IPS DF 4.7 (cell line): ENCODE measurements around the gene NR5A2.

Experiments used
- DNase-seq: peaks from one replicate; pipeline ENCODE4 v3.0.0-alpha.2; 2013; ENCODE audit warnings: low spot score; ENCODE audit errors: extremely low read depth

The NR5A2 gene

DNA sequence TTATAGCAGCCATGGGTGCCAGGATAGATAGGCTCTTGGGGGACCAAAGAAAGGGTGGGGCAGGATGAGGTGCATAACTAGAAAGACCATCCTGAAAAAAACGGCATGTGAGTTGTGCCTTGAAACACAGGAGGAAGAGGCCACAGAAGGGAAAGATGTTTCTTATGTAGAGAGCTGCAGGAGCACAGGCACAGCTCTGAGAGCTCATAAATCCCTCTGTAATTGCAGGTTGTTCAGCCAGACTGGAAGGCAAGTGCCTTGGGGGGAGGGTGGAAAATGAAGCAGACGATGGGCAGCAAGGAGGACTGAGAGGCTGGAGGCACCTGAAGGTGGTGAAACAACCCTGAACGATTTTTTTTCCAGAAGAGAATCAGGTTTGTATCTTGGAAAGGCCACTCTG lies 170.7 kb downstream of the NR5A2 start:
- DNase-seq = no peak

DNA sequence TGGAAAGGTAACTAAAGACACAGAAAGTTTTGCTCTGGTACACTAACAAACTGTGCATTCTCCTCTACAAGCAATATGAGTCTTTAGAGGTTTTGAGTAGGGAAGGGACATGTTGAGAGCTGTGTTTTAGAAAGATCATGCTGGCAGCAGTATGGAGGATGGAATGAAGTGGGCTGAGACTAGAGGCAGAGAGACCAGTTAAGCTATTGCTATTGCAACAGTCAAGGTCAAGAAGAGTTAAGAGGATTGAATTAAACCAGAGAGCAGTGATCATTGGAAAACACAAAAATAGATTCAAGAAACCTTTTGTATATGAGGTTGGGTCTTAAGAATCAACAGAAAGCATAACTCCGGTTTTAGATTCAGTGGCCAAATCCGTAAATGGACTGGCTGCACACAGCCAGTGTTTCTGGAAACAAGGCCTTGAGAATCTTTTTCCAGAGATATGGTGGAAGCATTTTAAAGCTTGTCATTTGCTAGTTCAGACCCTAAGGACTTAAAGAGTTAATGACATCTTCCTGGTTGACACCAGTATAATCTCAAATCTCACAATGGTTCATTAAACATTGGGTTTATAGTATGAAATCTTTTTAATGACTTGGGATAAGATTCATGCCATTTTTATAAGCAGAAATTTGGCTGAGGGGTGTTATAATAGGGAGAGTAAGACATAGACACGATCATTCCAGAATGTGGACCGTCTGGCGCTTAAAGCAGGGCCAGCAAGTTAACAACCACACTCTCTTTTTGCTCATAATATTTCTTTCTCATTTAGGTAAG lies 177.9 kb downstream of the NR5A2 start:
- DNase-seq = no peak

DNA sequence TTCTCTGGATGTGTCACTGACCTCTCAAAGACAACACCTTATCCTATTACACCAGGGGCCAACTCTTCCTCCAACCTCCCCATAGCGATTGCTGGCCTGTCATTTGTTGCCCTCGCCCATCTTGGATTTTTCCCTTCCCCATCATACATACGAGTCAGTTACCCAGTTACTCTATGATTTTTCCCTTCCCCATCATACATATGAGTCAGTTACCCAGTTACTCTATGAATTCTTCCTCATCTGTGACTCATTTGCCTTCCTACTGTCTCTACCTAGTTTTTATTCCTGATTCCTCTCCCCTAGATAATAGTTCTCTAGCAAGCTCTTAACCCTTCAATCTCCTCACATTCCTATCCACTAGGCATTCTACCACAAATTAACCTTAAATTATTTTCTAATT lies 178.8 kb downstream of the NR5A2 start:
- no peak for DNase-seq

DNA sequence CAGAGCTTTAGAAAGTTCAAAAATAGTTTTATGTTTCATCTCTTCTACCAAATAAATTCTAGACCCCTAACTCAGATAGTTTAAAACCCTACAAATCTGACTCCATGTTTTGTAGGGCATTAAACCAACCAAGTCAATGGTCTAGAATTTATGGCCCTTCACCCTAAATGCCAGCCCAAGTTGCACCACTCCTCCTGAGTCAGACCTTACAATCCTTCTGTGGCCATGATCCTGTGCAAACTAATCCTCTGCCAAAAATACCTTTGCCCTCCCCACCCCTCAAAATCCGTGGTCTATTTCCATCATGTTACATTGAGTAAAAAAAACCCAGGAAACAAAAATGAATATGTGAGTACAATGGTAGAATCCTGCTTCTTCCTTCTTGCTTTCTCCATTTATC lies 179.3 kb downstream of the NR5A2 start:
- DNase-seq = no peak

DNA sequence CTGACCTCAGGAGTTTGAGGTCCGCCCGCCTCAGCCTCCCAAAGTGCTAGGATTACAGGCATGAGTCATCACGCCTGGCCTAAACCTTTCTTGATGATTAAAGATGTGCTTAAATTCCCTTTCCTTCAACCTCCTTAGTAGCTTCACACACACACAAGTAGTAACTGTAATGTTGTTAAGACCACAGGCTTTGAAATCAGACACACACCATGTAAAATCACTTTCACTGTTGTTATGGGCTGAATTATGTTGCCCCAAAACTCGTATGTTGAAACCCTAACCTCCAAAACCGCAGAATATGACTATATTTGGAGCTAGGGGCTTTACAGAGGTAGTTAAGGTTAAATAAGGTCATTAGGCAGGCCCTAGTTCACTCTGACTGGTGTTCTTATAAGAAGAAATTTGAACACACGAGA lies 180.2 kb downstream of the NR5A2 start:
- DNase-seq = no peak

DNA sequence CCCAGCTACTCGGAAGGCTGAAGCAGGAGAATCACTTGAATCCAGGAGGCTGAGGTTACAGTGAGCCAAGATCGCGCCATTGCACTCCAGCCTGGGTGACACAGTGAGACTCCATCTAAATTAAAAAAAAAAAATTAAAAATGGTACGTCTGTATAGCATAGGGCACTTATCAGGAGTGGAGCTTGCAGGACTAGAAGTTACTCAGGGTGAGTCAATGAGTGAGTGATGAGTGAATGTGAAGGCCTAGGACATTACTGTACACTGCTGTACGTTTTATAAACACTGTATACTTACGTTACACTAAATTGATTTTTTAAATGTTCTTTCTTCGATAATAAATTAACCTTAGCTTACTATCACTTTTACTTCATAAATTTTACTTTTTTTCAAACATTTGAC lies 183.6 kb downstream of the NR5A2 start:
- no peak for DNase-seq

DNA sequence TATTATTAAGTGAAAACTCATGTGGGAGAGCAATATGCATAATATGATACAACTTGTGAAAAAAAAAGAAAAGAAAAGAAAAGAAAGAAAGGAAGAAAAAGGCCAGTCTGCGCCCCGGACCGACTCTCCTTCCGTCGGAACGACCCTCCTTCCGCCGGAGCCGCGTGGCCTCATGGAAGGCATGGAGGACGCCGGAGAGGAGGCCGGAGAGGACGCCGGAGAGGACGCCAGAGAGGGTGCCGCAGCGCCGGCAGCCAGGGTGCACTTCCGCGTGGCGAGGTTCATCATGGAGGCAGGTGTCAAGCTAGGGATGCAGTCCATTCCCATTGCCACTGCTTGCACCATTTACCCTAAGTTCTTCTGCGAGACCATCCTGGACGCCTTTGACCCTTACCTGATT lies 185.9 kb downstream of the NR5A2 start:
- no peak for DNase-seq

DNA sequence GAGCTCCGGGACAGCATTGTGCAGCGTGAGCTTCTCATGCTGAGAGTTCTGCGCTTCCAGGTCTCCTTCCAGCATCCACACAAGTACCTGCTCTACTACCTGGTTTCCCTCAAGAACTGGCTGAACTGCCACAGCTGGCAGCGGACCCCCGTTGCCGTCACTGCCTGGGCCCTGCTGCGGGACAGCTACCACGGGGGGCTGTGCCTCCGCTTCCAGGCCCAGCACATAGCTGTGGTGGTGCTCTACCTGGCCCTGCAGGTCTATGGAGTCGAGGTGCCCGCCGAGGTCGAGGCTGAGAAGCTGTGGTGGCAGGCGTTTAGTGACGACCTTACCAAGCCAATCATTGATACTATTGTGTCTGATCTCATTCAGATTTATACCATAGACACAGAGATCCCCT lies 186.4 kb downstream of the NR5A2 start:
- DNase-seq = no peak

DNA sequence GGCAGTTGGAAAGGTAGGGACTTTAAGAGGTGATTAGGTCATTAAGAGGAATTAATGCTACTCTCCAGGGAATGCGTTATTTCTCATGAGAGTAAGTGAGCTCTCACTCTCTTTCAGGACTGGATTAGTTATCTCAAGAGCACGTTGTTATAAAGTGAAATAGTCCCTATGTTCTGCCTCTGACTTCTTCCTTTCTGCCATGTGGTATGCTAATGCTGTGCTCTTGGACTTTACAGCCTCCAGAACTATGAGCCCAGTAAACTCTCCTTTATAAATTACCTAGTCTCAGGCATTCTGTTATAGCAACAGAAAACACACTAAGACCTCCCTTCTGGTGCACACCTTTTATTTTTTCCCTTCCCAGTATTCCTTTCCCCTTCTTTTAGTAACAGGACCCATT lies 187.8 kb downstream of the NR5A2 start:
- DNase-seq = no peak

DNA sequence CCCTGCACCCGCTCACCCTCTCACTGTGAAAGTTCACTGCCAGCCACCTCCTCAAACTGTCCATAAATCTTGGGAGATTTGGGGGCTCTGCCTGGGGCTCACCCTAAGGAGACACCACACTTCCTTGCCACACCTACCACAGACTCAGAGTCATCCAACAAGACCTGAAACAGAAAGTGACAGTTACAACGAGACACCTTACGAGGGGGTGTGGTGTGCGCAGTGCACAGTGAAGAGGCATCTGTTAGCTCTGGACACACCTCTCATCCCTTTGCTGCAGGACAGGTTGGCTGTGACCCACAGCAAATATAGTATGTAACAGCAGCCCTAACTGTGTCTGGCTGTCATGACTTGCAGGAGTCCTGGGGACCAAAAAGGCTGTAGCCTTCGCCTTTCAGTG lies 190.2 kb downstream of the NR5A2 start:
- no peak for DNase-seq

DNA sequence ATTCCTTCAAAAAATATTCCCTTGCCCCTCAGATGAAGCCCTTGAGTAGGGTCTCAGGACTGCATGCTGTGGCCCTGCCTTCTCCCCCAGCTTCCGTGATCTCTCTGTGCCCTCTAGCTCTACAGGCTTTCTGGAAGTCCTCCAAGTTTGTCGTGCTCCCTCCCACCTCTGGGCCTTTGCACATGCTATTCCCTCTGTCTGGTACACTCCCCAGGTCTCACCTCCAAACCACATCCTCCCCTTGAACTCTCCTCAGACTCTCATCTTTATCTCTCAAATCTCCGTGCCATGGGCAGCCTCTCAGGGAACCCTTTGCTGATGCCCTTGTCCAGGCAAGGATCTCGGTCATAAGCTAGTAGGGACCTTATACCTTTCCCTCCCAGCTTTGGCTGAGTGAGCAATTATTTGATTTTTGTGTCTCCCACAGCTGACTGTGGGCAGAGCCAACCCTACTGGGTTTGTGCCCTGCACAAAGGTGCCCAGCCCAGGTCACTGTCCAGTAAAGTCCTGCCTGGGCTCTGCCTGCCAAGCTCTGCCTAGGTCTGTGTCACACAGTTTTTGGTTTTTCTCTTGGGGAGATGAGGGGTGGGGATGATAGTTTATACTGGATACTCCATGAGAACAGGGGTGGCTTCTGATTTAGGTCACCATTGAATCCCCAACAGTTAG lies 194.2 kb downstream of the NR5A2 start:
- DNase-seq = no peak

DNA sequence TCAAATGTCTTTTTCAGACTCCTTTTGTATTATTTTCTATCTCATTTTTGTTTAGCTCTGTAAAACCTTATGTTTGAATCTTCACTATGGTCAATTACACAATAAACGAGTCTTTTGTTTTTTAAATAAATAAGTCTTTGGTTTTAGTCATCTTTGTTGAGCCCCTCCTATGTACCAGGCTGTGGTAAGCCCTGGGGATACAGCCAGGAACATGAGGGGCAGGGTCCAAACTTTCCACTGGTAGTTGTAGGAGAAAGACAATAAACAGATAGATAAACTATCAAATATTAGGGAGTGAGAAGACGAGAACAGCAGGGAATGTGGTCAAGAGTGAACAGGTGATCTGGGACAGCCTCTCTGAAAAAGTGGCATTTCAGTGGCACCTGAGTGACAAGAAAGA lies 195.7 kb downstream of the NR5A2 start:
- no peak for DNase-seq

DNA sequence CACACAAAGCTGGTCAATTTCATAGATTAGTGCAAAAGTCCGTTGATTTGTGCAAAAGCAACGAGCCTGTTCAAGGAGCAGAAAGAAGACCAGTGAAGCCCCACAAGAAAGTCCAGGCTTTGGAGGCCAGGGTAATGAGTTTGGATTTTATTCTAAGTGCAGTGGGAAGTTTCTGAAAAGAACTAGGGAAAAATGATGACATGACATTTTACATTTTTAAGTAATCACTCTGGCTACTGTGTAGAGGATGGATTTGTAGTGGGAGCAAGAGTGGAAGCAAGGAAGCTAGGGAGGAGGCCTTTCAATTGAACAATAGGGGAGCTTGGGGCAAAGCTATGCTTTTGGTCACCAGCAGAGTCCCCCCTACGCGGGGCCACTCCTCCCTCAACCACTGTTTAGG lies 196.1 kb downstream of the NR5A2 start:
- no peak for DNase-seq

DNA sequence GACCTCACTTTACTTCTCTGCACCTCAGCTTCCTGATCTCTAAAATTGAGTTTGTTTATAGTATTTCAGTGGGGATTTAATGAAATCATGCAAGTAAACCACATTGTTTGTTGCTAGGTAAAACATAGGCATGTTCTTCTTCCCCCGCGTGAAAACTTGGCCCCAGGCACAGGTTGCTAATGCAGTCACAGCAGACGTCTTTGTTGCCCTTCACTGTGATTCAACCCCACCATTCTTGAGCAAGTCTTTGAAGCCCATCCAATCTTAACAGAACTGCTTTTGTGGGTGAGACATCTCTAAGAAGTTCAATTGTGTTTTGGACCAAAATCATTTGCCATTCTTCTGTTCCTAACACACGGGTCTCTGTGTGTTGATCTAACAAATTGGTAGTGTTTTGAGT lies 196.8 kb downstream of the NR5A2 start:
- DNase-seq = no peak

DNA sequence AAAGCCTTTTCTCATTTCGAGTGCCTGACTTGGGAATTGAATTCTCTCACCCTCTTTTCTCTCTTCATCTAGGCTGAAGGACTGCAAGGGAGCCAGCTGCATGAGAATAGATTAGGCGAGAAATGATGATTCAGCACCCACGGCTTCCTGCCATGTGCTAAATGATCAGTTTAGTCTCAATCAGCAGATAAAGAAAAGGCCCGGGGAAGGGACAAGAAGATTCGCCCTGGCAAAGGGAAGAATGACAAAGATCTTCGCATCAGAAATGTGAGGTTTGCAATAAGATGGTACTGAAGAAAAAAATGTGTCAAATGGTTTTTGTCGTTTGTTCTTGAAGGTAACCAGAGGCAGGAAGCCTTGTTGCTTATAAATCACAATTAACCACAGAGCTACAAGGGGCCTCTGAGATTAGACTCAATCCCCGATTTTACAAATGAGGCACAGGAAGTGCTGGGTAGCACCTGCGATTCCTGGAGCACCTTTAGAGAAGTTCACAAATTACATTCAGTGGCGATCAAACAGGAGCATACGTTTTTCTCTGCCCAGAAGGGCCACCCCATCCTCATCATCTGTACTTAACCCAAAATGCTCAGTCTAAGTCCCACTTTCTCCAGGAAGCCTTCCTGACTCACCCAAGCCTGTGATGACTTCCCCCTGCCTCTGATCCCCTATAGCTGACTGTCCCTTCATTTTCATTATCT lies 198.9 kb downstream of the NR5A2 start:
- peak; percentile 36 for DNase-seq

DNA sequence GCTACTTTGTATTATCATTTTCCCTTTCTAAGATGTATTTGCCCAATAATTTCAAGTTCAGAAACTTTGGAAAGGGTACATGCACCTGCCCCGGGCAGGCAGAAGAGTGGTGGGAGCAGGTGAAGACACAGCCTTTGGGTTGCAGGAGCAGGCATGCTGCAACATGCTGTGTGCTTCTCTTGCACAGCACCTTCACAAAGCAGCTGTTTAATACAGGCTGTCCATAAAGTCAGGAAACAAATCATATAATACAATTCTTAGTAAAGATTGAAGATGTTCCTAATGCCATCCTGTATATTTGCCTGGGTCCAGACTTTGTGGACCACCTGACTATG lies 199.4 kb downstream of the NR5A2 start:
- DNase-seq = no peak
